K562 (cell line): Measurements from ENCODE around the gene OXSR1. TPM values are rescaled to one million over a fixed set of nuclear protein-coding genes. Genes with fewer than 3 reads are reported as not detected.

Source experiments
- BHLHE40 ChIP-seq: IDR thresholded peaks from 2 replicates; pipeline ENCODE4 v1.6.1; 2011; ENCODE audit warnings: low read length, improper control_type of control experiment
- RBFOX2 ChIP-seq: fragments of 200-400 bp; formaldehyde crosslinking; IDR thresholded peaks from 2 replicates; pipeline ENCODE4 v1.6.1; 2017; ENCODE audit warnings: low read depth, mild to moderate bottlenecking, low read length, moderate library complexity
- polyA plus RNA-seq, 8 experiments: library from polyadenylated mRNA; depleted of rRNA in 4 of 8; stranded (reverse) in 5 of 8; unstranded in 3 of 8; fragments of >200 nt; fragmentation: Nextera tagmentation in 2 of 8; fragmentation: Illumina TruSeq in 1 of 8; extraction: Ambion mirVana in 2 of 8; extraction: Trizol in 1 of 8; gene quantifications; 2 replicates each; pipeline versions ENCODE4 v1.2.1 to v1.2.3, GENCODE V29; 2011 to 2014; ENCODE audit warnings: inconsistent platforms in 1 of 8, missing spikeins in 1 of 8
- total RNA-seq, 7 experiments: library from RNA; depleted of rRNA in 6 of 7; stranded (reverse); fragments of >200 nt in 6 of 7; fragmentation: Illumina TruSeq in 2 of 7; extraction: Trizol in 2 of 7; gene quantifications; 2 replicates each; pipeline versions ENCODE4 v1.2.1 to v1.2.3, GENCODE V29; 2011 to 2021; ENCODE audit warnings: low replicate concordance in 1 of 7
- TF ChIP-seq, protein P1 (sequence below): fragments of 450-650 bp; IDR thresholded peaks from 2 replicates; pipeline ENCODE4 v1.6.1; 2016; ENCODE audit warnings: mild to moderate bottlenecking, moderate library complexity

Gene OXSR1
- total and polyA plus RNA-seq, 9 of the 15 experiments (the other 6 are each of a cell fraction or from before 2014, with no cell fraction given) = 15.7 to 87.6 (median 48.7) TPM

DNA sequence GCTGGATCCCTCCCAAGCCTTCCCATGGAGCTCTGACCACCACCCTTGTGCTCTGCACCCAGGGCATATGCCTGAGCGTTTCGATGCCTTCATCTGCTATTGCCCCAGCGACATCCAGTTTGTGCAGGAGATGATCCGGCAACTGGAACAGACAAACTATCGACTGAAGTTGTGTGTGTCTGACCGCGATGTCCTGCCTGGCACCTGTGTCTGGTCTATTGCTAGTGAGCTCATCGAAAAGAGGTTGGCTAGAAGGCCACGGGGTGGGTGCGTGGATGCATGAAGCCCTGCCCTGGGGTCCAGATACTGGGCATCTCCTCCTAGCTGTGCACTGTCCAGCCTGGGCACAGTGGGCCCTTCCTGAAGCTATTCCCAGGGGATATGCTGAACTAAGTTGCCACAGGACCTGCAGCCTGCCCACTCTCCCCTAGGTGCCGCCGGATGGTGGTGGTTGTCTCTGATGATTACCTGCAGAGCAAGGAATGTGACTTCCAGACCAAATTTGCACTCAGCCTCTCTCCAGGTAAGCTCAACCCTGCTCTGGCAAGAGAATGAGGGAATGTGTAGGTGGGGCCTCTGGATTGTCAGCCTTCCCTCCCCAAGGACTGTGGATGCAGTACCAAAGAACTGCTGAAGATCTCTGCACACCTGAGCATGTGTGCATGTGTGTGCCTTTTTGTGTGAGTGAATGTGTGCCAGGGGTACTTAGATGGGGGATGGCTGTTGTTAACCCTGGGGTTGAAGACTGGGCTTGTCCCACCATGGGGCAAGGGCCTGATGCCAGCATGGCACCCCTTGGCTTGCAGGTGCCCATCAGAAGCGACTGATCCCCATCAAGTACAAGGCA lies 24.8 kb upstream of the OXSR1 start (continued):
- TF ChIP-seq, protein P1, sequence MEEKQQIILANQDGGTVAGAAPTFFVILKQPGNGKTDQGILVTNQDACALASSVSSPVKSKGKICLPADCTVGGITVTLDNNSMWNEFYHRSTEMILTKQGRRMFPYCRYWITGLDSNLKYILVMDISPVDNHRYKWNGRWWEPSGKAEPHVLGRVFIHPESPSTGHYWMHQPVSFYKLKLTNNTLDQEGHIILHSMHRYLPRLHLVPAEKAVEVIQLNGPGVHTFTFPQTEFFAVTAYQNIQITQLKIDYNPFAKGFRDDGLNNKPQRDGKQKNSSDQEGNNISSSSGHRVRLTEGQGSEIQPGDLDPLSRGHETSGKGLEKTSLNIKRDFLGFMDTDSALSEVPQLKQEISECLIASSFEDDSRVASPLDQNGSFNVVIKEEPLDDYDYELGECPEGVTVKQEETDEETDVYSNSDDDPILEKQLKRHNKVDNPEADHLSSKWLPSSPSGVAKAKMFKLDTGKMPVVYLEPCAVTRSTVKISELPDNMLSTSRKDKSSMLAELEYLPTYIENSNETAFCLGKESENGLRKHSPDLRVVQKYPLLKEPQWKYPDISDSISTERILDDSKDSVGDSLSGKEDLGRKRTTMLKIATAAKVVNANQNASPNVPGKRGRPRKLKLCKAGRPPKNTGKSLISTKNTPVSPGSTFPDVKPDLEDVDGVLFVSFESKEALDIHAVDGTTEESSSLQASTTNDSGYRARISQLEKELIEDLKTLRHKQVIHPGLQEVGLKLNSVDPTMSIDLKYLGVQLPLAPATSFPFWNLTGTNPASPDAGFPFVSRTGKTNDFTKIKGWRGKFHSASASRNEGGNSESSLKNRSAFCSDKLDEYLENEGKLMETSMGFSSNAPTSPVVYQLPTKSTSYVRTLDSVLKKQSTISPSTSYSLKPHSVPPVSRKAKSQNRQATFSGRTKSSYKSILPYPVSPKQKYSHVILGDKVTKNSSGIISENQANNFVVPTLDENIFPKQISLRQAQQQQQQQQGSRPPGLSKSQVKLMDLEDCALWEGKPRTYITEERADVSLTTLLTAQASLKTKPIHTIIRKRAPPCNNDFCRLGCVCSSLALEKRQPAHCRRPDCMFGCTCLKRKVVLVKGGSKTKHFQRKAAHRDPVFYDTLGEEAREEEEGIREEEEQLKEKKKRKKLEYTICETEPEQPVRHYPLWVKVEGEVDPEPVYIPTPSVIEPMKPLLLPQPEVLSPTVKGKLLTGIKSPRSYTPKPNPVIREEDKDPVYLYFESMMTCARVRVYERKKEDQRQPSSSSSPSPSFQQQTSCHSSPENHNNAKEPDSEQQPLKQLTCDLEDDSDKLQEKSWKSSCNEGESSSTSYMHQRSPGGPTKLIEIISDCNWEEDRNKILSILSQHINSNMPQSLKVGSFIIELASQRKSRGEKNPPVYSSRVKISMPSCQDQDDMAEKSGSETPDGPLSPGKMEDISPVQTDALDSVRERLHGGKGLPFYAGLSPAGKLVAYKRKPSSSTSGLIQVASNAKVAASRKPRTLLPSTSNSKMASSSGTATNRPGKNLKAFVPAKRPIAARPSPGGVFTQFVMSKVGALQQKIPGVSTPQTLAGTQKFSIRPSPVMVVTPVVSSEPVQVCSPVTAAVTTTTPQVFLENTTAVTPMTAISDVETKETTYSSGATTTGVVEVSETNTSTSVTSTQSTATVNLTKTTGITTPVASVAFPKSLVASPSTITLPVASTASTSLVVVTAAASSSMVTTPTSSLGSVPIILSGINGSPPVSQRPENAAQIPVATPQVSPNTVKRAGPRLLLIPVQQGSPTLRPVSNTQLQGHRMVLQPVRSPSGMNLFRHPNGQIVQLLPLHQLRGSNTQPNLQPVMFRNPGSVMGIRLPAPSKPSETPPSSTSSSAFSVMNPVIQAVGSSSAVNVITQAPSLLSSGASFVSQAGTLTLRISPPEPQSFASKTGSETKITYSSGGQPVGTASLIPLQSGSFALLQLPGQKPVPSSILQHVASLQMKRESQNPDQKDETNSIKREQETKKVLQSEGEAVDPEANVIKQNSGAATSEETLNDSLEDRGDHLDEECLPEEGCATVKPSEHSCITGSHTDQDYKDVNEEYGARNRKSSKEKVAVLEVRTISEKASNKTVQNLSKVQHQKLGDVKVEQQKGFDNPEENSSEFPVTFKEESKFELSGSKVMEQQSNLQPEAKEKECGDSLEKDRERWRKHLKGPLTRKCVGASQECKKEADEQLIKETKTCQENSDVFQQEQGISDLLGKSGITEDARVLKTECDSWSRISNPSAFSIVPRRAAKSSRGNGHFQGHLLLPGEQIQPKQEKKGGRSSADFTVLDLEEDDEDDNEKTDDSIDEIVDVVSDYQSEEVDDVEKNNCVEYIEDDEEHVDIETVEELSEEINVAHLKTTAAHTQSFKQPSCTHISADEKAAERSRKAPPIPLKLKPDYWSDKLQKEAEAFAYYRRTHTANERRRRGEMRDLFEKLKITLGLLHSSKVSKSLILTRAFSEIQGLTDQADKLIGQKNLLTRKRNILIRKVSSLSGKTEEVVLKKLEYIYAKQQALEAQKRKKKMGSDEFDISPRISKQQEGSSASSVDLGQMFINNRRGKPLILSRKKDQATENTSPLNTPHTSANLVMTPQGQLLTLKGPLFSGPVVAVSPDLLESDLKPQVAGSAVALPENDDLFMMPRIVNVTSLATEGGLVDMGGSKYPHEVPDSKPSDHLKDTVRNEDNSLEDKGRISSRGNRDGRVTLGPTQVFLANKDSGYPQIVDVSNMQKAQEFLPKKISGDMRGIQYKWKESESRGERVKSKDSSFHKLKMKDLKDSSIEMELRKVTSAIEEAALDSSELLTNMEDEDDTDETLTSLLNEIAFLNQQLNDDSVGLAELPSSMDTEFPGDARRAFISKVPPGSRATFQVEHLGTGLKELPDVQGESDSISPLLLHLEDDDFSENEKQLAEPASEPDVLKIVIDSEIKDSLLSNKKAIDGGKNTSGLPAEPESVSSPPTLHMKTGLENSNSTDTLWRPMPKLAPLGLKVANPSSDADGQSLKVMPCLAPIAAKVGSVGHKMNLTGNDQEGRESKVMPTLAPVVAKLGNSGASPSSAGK = no peak
- TF ChIP-seq RBFOX2 (peak; percentile 30; the same call in 1 of the 2 replicates), BHLHE40 (no peak)
